K562 (cell line): ENCODE data around the gene ZFP30. TPM values are rescaled to one million over a fixed set of nuclear protein-coding genes. Genes with fewer than 3 reads are reported as not detected.

Experiments used
- ARID2 ChIP-seq: fragments of 450-650 bp; IDR thresholded peaks from 2 replicates; pipeline ENCODE4 v1.6.1; 2017; ENCODE audit warnings: antibody characterized with exemption, mild to moderate bottlenecking
- BRD9 ChIP-seq: fragments of 450-650 bp; IDR thresholded peaks from 2 replicates; pipeline ENCODE4 v1.6.1; 2018; ENCODE audit warnings: low read depth; ENCODE audit not compliant: partially characterized antibody
- CTBP1 ChIP-seq: fragments of 450-650 bp; IDR thresholded peaks from 2 replicates; pipeline ENCODE4 v1.6.1; 2016; ENCODE audit warnings: borderline replicate concordance
- FOXJ2 ChIP-seq: fragments of 200-800 bp; sonication (Bioruptor generic); IDR thresholded peaks from 2 replicates; pipeline ENCODE4 v1.6.1; 2016; ENCODE audit warnings: missing genetic modification characterization, missing compliant biosample characterization
- HLTF ChIP-seq: fragments of 450-650 bp; IDR thresholded peaks from 2 replicates; pipeline ENCODE4 v1.6.1; 2016
- HNRNPL ChIP-seq: fragments of 200-400 bp; formaldehyde crosslinking; IDR thresholded peaks from 2 replicates; pipeline ENCODE4 v1.6.1; 2017; ENCODE audit warnings: low read depth, mild to moderate bottlenecking, low read length
- KLF16 ChIP-seq: IDR thresholded peaks from 2 replicates; pipeline ENCODE4 v1.6.1; 2016; ENCODE audit warnings: antibody characterized with exemption
- MTA1 ChIP-seq: fragments of 450-650 bp; IDR thresholded peaks from 2 replicates; pipeline ENCODE4 v1.6.1; 2017; ENCODE audit warnings: borderline replicate concordance
- NCOA6 ChIP-seq: fragments of 450-650 bp; IDR thresholded peaks from 2 replicates; pipeline ENCODE4 v1.6.1; 2017; ENCODE audit warnings: mild to moderate bottlenecking
- NR2C1 ChIP-seq, 2 experiments: fragments of 450-650 bp; IDR thresholded peaks; 2 replicates each; pipeline ENCODE4 v1.6.1; 2017; ENCODE audit warnings: mild to moderate bottlenecking in 2 of 2, antibody characterized with exemption in 1 of 2, inconsistent platforms in 1 of 2, missing compliant biosample characterization in 1 of 2, missing genetic modification characterization in 1 of 2
- PPARD ChIP-seq: fragments of 250-450 bp; sonication (Bioruptor Pico); IDR thresholded peaks from 2 replicates; pipeline ENCODE4 v1.8.0; 2022; ENCODE audit warnings: inconsistent platforms, mild to moderate bottlenecking, moderate library complexity
- RBFOX2 ChIP-seq: fragments of 200-400 bp; formaldehyde crosslinking; IDR thresholded peaks from 2 replicates; pipeline ENCODE4 v1.6.1; 2017; ENCODE audit warnings: low read depth, mild to moderate bottlenecking, low read length, moderate library complexity
- RBM15 ChIP-seq: fragments of 200-400 bp; formaldehyde crosslinking; IDR thresholded peaks from 2 replicates; pipeline ENCODE4 v1.6.1; 2018; ENCODE audit warnings: mild to moderate bottlenecking, low read length, moderate library complexity; ENCODE audit not compliant: insufficient read depth
- SAFB2 ChIP-seq: fragments of 200-400 bp; formaldehyde crosslinking; IDR thresholded peaks from 2 replicates; pipeline ENCODE4 v1.6.1; 2018; ENCODE audit warnings: borderline replicate concordance, low read length, low read depth, moderate library complexity; ENCODE audit not compliant: severe bottlenecking
- polyA plus RNA-seq, 8 experiments: library from polyadenylated mRNA; depleted of rRNA in 4 of 8; stranded (reverse) in 5 of 8; unstranded in 3 of 8; fragments of >200 nt; fragmentation: Nextera tagmentation in 2 of 8; fragmentation: Illumina TruSeq in 1 of 8; extraction: Ambion mirVana in 2 of 8; extraction: Trizol in 1 of 8; gene quantifications; 2 replicates each; pipeline versions ENCODE4 v1.2.1 to v1.2.3, GENCODE V29; 2011 to 2014; ENCODE audit warnings: inconsistent platforms in 1 of 8, missing spikeins in 1 of 8
- total RNA-seq, 7 experiments: library from RNA; depleted of rRNA in 6 of 7; stranded (reverse); fragments of >200 nt in 6 of 7; fragmentation: Illumina TruSeq in 2 of 7; extraction: Trizol in 2 of 7; gene quantifications; 2 replicates each; pipeline versions ENCODE4 v1.2.1 to v1.2.3, GENCODE V29; 2011 to 2021; ENCODE audit warnings: low replicate concordance in 1 of 7
- TF ChIP-seq, protein P1 (sequence below): sonication (generic); formaldehyde crosslinking; IDR thresholded peaks from 2 replicates; pipeline ENCODE4 v1.8.1; 2022; ENCODE audit warnings: missing genetic modification reagents
- TF ChIP-seq, protein P2 (sequence below), 2 experiments: IDR thresholded peaks in 1 of 2; conservative IDR thresholded peaks in 1 of 2; 2 replicates each; pipeline ENCODE4 v1.6.1; 2016; ENCODE audit warnings: low read depth in 2 of 2, mild to moderate bottlenecking in 1 of 2, missing compliant biosample characterization in 1 of 2, missing genetic modification characterization in 1 of 2, moderate library complexity in 1 of 2
- TF ChIP-seq, protein P3 (sequence below), 2 experiments: fragments of 450-650 bp in 1 of 2; sonication (generic) in 1 of 2; formaldehyde crosslinking; conservative IDR thresholded peaks; 2 replicates each; pipeline versions ENCODE4 v1.4.0 to v1.8.1; 2020 to 2022; ENCODE audit warnings: mild to moderate bottlenecking in 1 of 2, missing genetic modification reagents in 1 of 2
- TF ChIP-seq, protein P4 (sequence below): fragments of 450-650 bp; IDR thresholded peaks from 2 replicates; pipeline ENCODE4 v1.7.1; 2018; ENCODE audit warnings: mild to moderate bottlenecking, low read depth; ENCODE audit not compliant: partially characterized antibody
- TF ChIP-seq, protein P5 (sequence below): sonication (generic); formaldehyde crosslinking; IDR thresholded peaks from 2 replicates; pipeline ENCODE4 v1.8.0; 2022; ENCODE audit warnings: mild to moderate bottlenecking, missing genetic modification reagents

The ZFP30 gene
- total and polyA plus RNA-seq, 9 of the 15 experiments (the other 6 are each of a cell fraction or from before 2014, with no cell fraction given): 1.1 to 11.3 (median 4.9) TPM

DNA sequence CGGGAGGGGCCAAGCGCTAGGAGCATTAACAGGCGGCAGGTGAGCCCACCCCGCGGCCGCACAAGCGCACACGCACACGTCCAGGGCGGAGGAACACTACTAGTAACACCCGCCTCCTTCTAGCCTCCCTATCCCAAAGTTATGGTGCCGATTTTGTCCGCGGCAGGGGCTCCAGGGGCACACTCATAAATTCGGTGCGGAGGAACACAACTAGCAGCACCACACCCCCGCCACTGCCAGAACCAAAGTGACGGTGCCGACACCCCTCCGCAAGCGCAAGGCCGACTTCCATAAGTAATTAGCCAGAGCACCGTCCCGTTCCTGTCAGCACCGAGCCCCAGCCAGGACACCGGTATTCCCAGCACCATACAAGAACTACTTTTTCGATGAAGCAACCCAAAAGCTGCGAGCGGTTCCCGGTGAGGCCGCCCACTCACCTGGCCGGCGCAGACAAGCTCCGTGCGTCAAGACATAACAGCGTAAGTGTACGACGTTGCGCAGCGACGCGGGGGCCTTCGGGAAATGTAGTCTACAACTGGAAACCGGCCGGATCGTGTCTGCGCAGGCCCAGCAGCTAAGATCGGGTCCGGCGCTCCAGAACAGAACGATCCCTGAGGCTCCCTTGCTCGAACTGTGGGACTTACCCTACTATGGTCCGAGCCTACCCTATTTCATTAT, 60.8 kb downstream of the ZFP30 start, which contains the start of the genes ZNF540 and ZNF571 (continued):
- TF ChIP-seq BRD9: no peak
- no peak for TF ChIP-seq NR2C1 (IDR thresholded peaks at IDR 0.05)
- TF ChIP-seq NR2C1 (tag; IDR thresholded peaks at IDR 0.05): peak; percentile 45; the same call in 1 of the 2 replicates
- no peak for TF ChIP-seq HLTF
- TF ChIP-seq CTBP1: peak; percentile 84
- TF ChIP-seq PPARD (CRISPR knock-in tag): no peak
- TF ChIP-seq KLF16: no peak
- TF ChIP-seq ARID2: no peak
- TF ChIP-seq RBFOX2: peak; percentile 71
- no peak for TF ChIP-seq RBM15
- peak; percentile 57; the same call in 1 of the 2 replicates for TF ChIP-seq FOXJ2 (tag)
- TF ChIP-seq, protein P1, sequence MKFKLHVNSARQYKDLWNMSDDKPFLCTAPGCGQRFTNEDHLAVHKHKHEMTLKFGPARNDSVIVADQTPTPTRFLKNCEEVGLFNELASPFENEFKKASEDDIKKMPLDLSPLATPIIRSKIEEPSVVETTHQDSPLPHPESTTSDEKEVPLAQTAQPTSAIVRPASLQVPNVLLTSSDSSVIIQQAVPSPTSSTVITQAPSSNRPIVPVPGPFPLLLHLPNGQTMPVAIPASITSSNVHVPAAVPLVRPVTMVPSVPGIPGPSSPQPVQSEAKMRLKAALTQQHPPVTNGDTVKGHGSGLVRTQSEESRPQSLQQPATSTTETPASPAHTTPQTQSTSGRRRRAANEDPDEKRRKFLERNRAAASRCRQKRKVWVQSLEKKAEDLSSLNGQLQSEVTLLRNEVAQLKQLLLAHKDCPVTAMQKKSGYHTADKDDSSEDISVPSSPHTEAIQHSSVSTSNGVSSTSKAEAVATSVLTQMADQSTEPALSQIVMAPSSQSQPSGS (CRISPR knock-in tag): no peak
- TF ChIP-seq HNRNPL: no peak
- TF ChIP-seq, protein P2, sequence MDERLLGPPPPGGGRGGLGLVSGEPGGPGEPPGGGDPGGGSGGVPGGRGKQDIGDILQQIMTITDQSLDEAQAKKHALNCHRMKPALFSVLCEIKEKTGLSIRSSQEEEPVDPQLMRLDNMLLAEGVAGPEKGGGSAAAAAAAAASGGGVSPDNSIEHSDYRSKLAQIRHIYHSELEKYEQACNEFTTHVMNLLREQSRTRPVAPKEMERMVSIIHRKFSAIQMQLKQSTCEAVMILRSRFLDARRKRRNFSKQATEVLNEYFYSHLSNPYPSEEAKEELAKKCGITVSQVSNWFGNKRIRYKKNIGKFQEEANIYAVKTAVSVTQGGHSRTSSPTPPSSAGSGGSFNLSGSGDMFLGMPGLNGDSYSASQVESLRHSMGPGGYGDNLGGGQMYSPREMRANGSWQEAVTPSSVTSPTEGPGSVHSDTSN (CRISPR knock-in tag; IDR thresholded peaks at IDR 0.05; ENCODE audit: low read depth): no peak
- TF ChIP-seq, protein P2 (tag; conservative IDR thresholded peaks at IDR 0.05; ENCODE audit: low read depth): no peak
- no peak for TF ChIP-seq SAFB2
- TF ChIP-seq, protein P3, sequence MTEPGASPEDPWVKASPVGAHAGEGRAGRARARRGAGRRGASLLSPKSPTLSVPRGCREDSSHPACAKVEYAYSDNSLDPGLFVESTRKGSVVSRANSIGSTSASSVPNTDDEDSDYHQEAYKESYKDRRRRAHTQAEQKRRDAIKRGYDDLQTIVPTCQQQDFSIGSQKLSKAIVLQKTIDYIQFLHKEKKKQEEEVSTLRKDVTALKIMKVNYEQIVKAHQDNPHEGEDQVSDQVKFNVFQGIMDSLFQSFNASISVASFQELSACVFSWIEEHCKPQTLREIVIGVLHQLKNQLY (CRISPR knock-in tag; conservative IDR thresholded peaks at IDR 0.05): no peak
- TF ChIP-seq, protein P4, sequence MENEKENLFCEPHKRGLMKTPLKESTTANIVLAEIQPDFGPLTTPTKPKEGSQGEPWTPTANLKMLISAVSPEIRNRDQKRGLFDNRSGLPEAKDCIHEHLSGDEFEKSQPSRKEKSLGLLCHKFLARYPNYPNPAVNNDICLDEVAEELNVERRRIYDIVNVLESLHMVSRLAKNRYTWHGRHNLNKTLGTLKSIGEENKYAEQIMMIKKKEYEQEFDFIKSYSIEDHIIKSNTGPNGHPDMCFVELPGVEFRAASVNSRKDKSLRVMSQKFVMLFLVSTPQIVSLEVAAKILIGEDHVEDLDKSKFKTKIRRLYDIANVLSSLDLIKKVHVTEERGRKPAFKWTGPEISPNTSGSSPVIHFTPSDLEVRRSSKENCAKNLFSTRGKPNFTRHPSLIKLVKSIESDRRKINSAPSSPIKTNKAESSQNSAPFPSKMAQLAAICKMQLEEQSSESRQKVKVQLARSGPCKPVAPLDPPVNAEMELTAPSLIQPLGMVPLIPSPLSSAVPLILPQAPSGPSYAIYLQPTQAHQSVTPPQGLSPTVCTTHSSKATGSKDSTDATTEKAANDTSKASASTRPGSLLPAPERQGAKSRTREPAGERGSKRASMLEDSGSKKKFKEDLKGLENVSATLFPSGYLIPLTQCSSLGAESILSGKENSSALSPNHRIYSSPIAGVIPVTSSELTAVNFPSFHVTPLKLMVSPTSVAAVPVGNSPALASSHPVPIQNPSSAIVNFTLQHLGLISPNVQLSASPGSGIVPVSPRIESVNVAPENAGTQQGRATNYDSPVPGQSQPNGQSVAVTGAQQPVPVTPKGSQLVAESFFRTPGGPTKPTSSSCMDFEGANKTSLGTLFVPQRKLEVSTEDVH: no peak
- TF ChIP-seq MTA1: no peak; the same call in 1 of the 2 replicates
- peak; percentile 97 for TF ChIP-seq NCOA6
- TF ChIP-seq, protein P5, sequence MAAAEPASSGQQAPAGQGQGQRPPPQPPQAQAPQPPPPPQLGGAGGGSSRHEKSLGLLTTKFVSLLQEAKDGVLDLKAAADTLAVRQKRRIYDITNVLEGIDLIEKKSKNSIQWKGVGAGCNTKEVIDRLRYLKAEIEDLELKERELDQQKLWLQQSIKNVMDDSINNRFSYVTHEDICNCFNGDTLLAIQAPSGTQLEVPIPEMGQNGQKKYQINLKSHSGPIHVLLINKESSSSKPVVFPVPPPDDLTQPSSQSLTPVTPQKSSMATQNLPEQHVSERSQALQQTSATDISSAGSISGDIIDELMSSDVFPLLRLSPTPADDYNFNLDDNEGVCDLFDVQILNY: no peak
